Common myeloid progenitor, CD34-positive (primary cell): ENCODE results near the gene CANT1.

Source experiments
- CTCF ChIA-PET: fragments of 350-600 bp; sonication (Branson Sonifier 250); formaldehyde crosslinking; loops from one replicate; lab custom pipeline; 2021; ENCODE audit warnings: antibody characterized with exemption; lab: Charles Lee
- POLR2A ChIA-PET: fragments of 350-600 bp; sonication (Branson Sonifier 250); formaldehyde crosslinking; loops from one replicate; lab custom pipeline; 2021; ENCODE audit warnings: antibody characterized with exemption; lab: Charles Lee
- DNase-seq, 3 donors: peaks; one replicate each; pipeline versions ENCODE4 v3.0.0 to v3.0.0-alpha.2; 2013
- H3K27ac ChIP-seq, 2 experiments: 1 replicate in 1 of 2; 2 replicates in 1 of 2; pipeline ENCODE4 v1.7.0; 2013; ENCODE audit warnings: inconsistent platforms in 2 of 2, low read length in 2 of 2, mild to moderate bottlenecking in 2 of 2, low read depth in 1 of 2, moderate library complexity in 1 of 2; ENCODE audit not compliant: severe bottlenecking in 2 of 2, insufficient read depth in 1 of 2, poor library complexity in 1 of 2
- H3K27me3 ChIP-seq, 5 experiments: replicated peaks in 2 of 5; 1 replicate in 3 of 5; 2 replicates in 2 of 5; pipeline versions ENCODE4 v1.6.1 to v1.7.0; 2013; ENCODE audit warnings: low read length in 4 of 5, mild to moderate bottlenecking in 2 of 5, moderate library complexity in 2 of 5, inconsistent platforms in 1 of 5; ENCODE audit not compliant: insufficient read depth in 5 of 5, control insufficient read depth in 4 of 5
- H3K36me3 ChIP-seq, 4 experiments: 1 replicate in 2 of 4; 2 replicates in 2 of 4; pipeline versions ENCODE4 v1.6.1 to v1.7.0; 2013; ENCODE audit warnings: low read length in 3 of 4, control low read depth in 1 of 4, mild to moderate bottlenecking in 1 of 4; ENCODE audit not compliant: control insufficient read depth in 4 of 4, insufficient read depth in 4 of 4
- H3K4me1 ChIP-seq, 4 experiments: 1 replicate in 3 of 4; 2 replicates in 1 of 4; pipeline versions ENCODE4 v1.6.1 to v1.7.1; 2013; ENCODE audit warnings: low read length in 3 of 4, mild to moderate bottlenecking in 3 of 4, control low read depth in 1 of 4, inconsistent platforms in 1 of 4, moderate library complexity in 1 of 4; ENCODE audit not compliant: control insufficient read depth in 4 of 4, insufficient read depth in 4 of 4; ENCODE audit errors: control extremely low read depth in 1 of 4
- H3K4me3 ChIP-seq, 7 experiments: 1 replicate in 4 of 7; 2 replicates in 3 of 7; pipeline versions ENCODE4 v1.5.1 to v1.7.0; 2013; ENCODE audit warnings: mild to moderate bottlenecking in 7 of 7, low read length in 6 of 7, moderate library complexity in 6 of 7, inconsistent platforms in 2 of 7, low read depth in 2 of 7, control low read depth in 1 of 7; ENCODE audit not compliant: insufficient read depth in 4 of 7, control insufficient read depth in 1 of 7; ENCODE audit errors: extremely low read depth in 1 of 7
- H3K9me3 ChIP-seq, 5 experiments: 1 replicate in 4 of 5; 2 replicates in 1 of 5; pipeline versions ENCODE4 v1.6.1 to v1.7.1; 2013; ENCODE audit warnings: low read length in 4 of 5, mild to moderate bottlenecking in 2 of 5, inconsistent platforms in 1 of 5, low read depth in 1 of 5, moderate library complexity in 1 of 5; ENCODE audit not compliant: control insufficient read depth in 4 of 5, insufficient read depth in 2 of 5; ENCODE audit errors: control extremely low read depth in 1 of 5
- WGBS: methylation state at CpG from one replicate; pipeline ENCODE4 v1.1.5; 2013; ENCODE audit not compliant: insufficient coverage; 5-methylcytosine and 5-hydroxymethylcytosine counted together

Gene CANT1

DNA sequence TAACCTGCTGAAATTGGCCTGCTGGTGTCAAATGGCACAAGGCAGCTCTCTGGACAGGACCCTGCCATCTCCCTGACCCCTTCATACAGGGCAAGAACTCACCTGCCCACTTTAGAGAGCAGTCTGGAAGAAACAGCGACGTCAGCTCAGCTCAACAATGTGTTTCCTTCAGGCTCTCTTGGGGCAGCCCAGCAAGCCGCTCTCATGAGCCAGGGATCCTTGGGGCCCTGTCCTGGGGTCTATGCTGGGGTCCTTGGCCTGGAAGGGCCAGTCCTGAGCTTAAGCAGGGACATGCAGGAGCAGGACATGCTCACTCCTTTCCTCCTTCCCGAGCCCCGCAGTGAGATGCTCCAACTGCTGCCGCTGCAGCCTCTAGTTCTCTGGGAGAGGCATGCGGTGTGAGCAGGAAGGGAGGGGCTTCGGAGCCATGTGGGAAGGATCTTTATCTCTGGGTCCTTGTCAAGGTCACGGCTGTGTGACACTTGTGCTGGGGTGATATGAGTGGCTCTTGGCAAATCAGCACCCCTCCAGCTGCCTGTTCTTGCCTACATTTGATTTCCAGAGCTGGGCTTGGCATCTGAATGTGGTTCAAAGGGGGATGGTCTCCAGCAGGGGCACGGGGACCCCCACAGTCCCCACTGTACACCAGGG lies 17.8 kb upstream of the CANT1 start:
- Histone ChIP-seq H3K27ac (no peak overlapping the region), H3K36me3 (no peaks in the 10 kb centered on the region), H3K4me3 (no peak overlapping the region), H3K27me3 (peaks cover 0 to 65% (median 33%) of the 10 kb centered on the region in 5 experiments), H3K4me1 (peaks cover 0 to 19% (median 14%) of the 10 kb centered on the region in 4 experiments), H3K9me3 (no peaks in the 10 kb centered on the region)
- no peak for DNase-seq
- whole genome bisulfite sequencing, result 75% methylated on average over 9 of the region's 10 CpGs
- CTCF ChIA-PET, result interaction anchor here (1.1 to 3.3 kb wide), 6 partner anchors 8 to 365 kb away, joined by 3 to 17 read pairs (median 4); no protein-coding TSS in a partner anchor
- POLR2A ChIA-PET, result no interaction called here

DNA sequence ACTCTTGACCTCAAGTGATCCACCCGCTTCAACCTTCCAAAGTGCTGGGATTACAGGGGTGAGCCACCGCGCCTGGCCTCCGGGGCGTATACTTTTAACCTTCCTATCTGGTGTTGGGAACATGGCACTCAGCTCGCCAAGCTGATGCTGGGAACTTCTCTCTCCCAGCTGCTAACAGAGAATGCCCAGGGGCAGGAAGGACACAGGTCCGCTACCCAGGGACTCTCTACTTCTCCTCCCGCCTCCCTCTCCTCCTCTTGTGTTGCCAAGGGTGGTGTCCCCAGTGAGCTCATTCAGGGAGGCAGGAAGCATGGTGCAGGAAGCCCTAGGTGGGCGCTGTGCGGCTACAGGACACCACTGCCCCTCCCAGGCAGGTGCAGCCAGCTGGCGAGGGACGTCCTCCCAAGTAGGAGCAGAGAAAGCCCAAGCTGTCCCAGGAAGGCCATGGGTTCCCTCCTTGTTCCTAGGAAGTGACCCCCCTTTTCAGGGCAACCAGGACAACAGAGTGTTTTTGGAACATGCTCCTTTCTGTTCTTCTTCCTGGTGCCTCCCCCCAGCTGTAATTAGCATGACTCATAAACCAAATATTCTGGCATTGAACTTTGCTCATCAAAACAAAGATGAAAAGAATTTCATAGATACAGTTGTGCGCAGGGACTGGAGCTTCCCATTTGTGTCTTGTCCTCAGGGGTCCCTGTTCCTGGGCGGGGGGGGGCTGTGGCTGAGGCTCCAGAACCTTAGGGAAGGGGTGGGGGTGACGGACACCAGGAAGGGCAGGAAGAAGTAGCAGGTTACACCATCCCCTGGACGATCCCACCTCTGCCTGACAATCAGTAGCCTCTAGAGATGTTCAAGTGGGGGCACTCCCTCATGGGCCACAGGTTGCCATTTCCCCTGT lies 17.1 kb upstream of the CANT1 start:
- ChIA-PET CTCF (interaction anchor here (0.7 to 3.3 kb wide), 7 partner anchors 9 to 366 kb away, joined by 3 to 17 read pairs (median 4); no protein-coding TSS in a partner anchor), POLR2A (no interaction called here)
- Histone ChIP-seq H3K36me3 (no peaks in the 10 kb centered on the region), H3K27me3 (peaks cover 0 to 67% (median 35%) of the 10 kb centered on the region in 5 experiments), H3K9me3 (no peaks in the 10 kb centered on the region), H3K4me1 (peaks cover 0 to 19% (median 14%) of the 10 kb centered on the region in 4 experiments), H3K27ac (no peak overlapping the region), H3K4me3 (no peak overlapping the region)
- 89% methylated on average over 13 of the region's 16 CpGs for WGBS
- DNase-seq, result no peak

DNA sequence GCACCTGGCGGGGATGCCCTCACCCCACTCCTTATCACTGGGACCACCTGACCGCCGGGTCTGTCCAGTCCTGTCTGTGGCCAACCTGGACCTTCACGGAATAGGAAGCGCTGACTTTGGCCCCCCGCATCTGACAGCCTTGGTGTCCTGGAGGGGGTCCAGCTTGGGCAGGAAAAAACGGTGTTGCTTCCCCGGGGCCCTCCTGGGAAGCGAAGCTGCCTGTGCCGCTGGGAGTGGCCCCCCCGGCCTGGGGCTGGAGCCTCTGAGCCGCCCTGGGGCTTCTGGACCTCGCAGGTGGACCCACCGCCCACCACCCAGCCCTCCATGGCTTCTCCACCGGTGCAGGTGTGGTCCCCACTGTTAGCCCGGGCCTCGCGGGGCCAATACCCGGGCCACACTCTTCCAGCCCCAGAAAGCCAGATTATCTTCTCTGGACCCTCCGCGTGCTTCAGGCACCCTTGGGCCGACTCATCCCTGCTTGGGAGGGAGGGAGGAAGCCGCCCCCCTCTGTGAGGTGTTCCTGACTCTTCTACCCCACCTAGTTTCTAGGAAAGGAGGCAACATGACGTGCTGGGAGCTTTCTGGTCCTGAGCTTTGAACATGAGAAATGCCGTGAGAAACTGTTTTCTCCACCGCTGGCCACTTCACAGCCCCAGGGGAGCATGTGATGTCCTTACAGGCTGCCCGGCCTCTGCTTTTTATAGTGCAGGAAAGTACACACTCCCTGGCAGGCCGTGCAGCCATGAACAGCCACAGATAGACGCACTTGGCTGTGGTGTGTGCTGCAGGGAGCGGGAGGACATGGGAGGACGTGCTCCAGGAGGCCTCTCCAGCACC lies 15.6 kb upstream of the CANT1 start:
- CTCF ChIA-PET, result interaction anchor here (1.0 to 3.3 kb wide), 4 partner anchors 11 to 30 kb away, joined by 3 to 17 read pairs (median 8); no protein-coding TSS in a partner anchor
- H3K9me3 ChIP-seq, result no peaks in the 10 kb centered on the region
- no peak for DNase-seq
- H3K27ac ChIP-seq, result no peak overlapping the region
- peaks cover 0 to 19% (median 14%) of the 10 kb centered on the region in 4 experiments for H3K4me1 ChIP-seq
- H3K4me3 ChIP-seq, result peak overlapping the region in 4 of 7 experiments; percentile 27 to 76 (median 71)
- POLR2A ChIA-PET, result no interaction called here
- no peaks in the 10 kb centered on the region for H3K36me3 ChIP-seq
- peaks cover 0 to 67% (median 37%) of the 10 kb centered on the region in 5 experiments for H3K27me3 ChIP-seq
- WGBS, result 71% methylated on average over 26 of the region's 31 CpGs

DNA sequence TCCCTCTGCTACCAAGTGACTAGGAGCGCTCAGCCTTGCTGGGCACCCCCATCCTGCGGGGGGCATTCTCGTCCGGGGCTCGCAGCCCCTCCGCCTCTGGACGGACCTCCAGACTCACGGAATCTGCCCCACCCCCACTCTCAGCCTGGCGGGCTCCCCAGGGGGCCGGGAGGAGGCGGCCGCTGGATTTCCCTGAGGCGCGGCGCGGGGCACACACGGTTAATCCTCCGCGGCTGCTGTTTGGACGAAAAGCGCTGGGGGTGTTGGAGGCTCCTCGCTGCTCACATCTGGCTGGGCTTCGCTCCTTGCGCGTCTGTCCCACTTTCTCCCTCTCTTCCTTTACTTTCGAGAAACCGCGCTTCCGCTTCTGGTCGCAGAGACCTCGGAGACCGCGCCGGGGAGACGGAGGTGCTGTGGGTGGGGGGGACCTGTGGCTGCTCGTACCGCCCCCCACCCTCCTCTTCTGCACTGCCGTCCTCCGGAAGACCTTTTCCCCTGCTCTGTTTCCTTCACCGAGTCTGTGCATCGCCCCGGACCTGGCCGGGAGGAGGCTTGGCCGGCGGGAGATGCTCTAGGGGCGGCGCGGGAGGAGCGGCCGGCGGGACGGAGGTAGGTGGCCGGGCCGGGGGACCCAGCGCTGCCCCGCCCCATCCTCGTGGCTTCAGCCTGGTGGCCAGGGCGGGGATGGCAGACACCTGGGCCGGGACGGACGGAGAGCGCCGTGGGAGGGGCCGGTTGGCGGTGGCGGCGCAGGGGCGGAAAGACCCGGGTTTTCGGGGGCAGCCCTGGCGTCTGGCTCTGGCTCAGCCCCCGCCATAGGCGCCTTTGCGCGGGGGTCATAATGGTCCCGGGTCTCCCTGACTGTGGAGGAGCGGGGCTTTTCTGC lies 14.6 kb upstream of the CANT1 start, which contains the start of gene C1QTNF1:
Gene C1QTNF1, plus strand, starts transcription at position 284 of the 886 bp plus-strand sequence. CDS start 19,800 bp downstream, outside the sequence.
- POLR2A ChIA-PET, result interaction anchor here (0.5 kb wide), 1 partner anchor 158 kb away, joined by 3 read pairs; no protein-coding TSS in a partner anchor
- 2% methylated on average over 56 of the region's 77 CpGs for WGBS
- H3K27ac ChIP-seq, result no peak within 1 kb of the TSS
- H3K27me3 ChIP-seq, result peaks cover 0 to 63% (median 37%) of the 10 kb centered on the region in 5 experiments
- CTCF ChIA-PET, result interaction anchor here (1.0 kb wide), 1 partner anchor 22 kb away, joined by 3 read pairs; no protein-coding TSS in a partner anchor
- peak within 1 kb of the TSS; percentile 39 to 76 (median 57) for H3K4me3 ChIP-seq
- peak in 2 of 3 donors; percentile 34 to 50 for DNase-seq
- H3K9me3 ChIP-seq, result no peaks in the 10 kb centered on the region
- H3K4me1 ChIP-seq, result peaks cover 0 to 19% (median 14%) of the 10 kb centered on the region in 4 experiments
- no peaks in the 10 kb centered on the region for H3K36me3 ChIP-seq

DNA sequence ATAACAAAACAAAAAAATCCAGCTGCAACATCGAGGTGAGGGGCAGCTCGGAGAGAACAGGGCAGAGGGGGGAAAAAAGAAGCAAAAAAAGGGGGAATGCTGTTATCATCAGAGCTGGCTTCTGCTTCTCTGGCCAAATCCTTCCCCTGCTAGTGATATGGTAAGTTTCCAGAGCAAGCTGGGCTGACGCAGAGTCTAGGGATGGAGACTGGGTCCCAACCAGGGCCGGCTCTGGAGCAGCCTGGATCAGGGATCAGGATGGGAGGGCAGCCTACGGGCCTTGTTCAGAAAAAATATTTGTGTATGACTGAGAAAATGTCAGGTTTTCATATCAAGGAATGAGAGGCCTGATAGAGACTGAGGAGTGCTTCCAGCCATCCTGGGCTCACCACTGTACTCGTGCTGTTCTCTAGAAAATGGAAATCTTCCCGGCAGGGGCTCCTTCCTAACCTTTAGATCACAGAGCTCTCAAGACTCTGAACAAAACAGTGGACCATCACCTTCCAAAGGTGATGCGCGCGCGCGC lies 13.7 kb upstream of the CANT1 start:
- H3K27ac ChIP-seq, result no peak overlapping the region
- ChIA-PET CTCF (interaction anchor here (0.6 to 2.9 kb wide), 3 partner anchors 10 to 22 kb away, joined by 3 to 22 read pairs (median 16); no protein-coding TSS in a partner anchor), POLR2A (interaction anchor here (0.5 kb wide), 1 partner anchor 158 kb away, joined by 3 read pairs; no protein-coding TSS in a partner anchor)
- peaks cover 0 to 17% (median 14%) of the 10 kb centered on the region in 4 experiments for H3K4me1 ChIP-seq
- 92% methylated on average over 5 of the region's 12 CpGs for WGBS
- DNase-seq, result no peak
- peaks cover 0 to 57% (median 34%) of the 10 kb centered on the region in 5 experiments for H3K27me3 ChIP-seq
- no peaks in the 10 kb centered on the region for H3K36me3 ChIP-seq
- no peak overlapping the region for H3K4me3 ChIP-seq
- H3K9me3 ChIP-seq, result no peaks in the 10 kb centered on the region
